ENCODE data around the gene CES2. TPM values are rescaled to one million over a fixed set of nuclear protein-coding genes. Genes with fewer than 3 reads are reported as not detected.
"Not testable (repeated sequence)": the region's sequence is repeated elsewhere in the genome, so short reads cannot be mapped to it uniquely, and the experiment has no call there.

The CES2 gene
- total RNA-seq, 4 donors from 2014 or later: 113 to 4,512 (median 3,000) TPM

- H3K27ac ChIP-seq: no peak overlapping the region
- H3K4me1 ChIP-seq: peaks cover 0 to 19% (median 1%) of the 10 kb centered on the region in 4 donors
- H3K27me3 ChIP-seq: no peaks in the 10 kb centered on the region
- no peaks in the 10 kb centered on the region for H3K9me3 ChIP-seq
- no peak for DNase-seq
- H3K4me3 ChIP-seq: no peak overlapping the region
- TF ChIP-seq CTCF (IDR thresholded peaks at IDR 0.05): no peak
- TF ChIP-seq POLR2A (IDR thresholded peaks at IDR 0.05): no peak
- peaks cover 0 to 14% (median 0%) of the 10 kb centered on the region in 3 donors for H3K36me3 ChIP-seq
Observed at GRCh38 chr16:66964049-66964448, 28.7 kb downstream of the CES2 start.

DNA sequence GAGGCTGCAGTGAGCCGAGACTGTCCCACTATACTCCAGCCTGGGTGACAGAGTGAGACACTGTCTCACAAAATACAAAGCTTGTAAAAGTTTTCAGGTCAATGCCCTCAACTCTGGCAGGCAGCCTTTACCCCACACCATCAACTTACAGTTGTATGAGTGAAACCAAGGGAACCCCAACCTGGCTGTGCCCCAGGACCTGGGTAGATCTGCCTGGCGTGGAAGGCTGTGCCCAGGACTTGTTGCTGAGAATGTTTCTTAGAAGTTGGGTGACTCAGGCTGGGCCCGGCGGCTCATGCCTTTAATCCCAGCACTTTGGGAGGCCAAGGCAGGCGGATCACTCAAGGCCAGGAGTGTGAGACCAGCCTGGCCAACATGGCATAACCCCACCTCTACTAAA is 33.5 kb downstream of the CES2 start:
- no peak for DNase-seq
- no peak overlapping the region for H3K4me3 ChIP-seq
- no peaks in the 10 kb centered on the region for H3K27me3 ChIP-seq
- H3K9me3 ChIP-seq: no peaks in the 10 kb centered on the region
- peaks cover 0 to under 1% (median 0%) of the 10 kb centered on the region in 4 donors for H3K4me1 ChIP-seq
- peaks cover 0 to 15% (median 0%) of the 10 kb centered on the region in 3 donors for H3K36me3 ChIP-seq
- no peak for TF ChIP-seq CTCF (IDR thresholded peaks at IDR 0.05)
- TF ChIP-seq POLR2A (IDR thresholded peaks at IDR 0.05): no peak
- H3K27ac ChIP-seq: no peak overlapping the region

DNA sequence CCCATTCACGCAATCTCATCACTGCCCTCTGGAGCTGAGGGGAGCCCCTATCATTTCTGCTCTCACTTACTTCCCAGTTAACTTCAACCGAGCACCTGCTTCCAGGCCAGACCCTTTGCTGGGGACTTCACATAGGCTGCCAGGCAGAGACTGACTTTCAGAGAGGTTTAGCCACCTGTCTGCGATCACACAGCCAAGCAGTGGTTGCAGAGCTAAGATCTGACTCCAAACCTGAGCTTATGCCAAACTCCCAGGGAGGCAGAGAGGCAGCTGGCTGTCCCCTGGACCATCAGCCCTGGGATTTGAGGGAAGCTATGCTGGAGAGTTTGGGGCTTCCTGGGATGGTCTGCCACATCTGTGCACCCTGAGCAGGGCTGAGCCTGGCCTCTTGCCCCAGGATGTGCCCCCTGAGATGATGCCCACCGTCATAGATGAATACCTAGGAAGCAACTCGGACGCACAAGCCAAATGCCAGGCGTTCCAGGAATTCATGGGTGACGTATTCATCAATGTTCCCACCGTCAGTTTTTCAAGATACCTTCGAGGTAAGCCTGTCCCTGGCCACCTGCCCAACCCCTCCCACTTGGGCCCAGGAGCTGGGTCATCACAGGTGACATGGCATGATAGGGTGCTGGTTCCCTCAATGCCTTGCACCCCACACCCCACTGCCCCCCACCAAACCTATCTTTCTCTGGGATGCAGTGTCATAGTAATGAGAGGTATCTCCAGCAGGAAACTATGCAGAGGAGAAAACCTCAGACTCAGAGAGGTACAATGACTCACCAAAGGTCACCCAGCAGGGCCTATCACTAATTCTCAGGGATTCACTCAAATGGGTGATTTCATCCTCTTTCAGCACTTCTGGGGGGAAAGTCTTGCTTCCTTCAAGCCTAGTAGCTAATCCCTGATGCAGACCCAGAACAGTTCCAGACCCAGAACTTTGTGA is 35.7 kb downstream of the CES2 start:
- no peaks in the 10 kb centered on the region for H3K9me3 ChIP-seq
- no peak overlapping the region for H3K27ac ChIP-seq
- H3K27me3 ChIP-seq: no peaks in the 10 kb centered on the region
- H3K4me1 ChIP-seq: no peaks in the 10 kb centered on the region
- no peak for DNase-seq
- TF ChIP-seq CTCF (IDR thresholded peaks at IDR 0.05): no peak
- no peak for TF ChIP-seq POLR2A (IDR thresholded peaks at IDR 0.05)
- H3K4me3 ChIP-seq: no peak overlapping the region
- H3K36me3 ChIP-seq: peaks cover 0 to 6% (median 0%) of the 10 kb centered on the region in 3 donors

GRCh38 chr16:66972983-66973382 is 37.7 kb downstream of the CES2 start:
- H3K27me3 ChIP-seq: no peaks in the 10 kb centered on the region
- TF ChIP-seq CTCF (IDR thresholded peaks at IDR 0.05): no peak
- no peak for TF ChIP-seq POLR2A (IDR thresholded peaks at IDR 0.05)
- no peak overlapping the region for H3K27ac ChIP-seq
- H3K4me3 ChIP-seq: no peak overlapping the region
- no peak for DNase-seq
- H3K36me3 ChIP-seq: peaks cover 0 to 6% (median 0%) of the 10 kb centered on the region in 3 donors
- H3K4me1 ChIP-seq: peaks cover 0 to 8% (median 0%) of the 10 kb centered on the region in 4 donors
- H3K9me3 ChIP-seq: no peaks in the 10 kb centered on the region

- H3K9me3 ChIP-seq: no peaks in the 10 kb centered on the region
- H3K4me1 ChIP-seq: peaks cover 0 to 8% (median 0%) of the 10 kb centered on the region in 4 donors
- no peaks in the 10 kb centered on the region for H3K27me3 ChIP-seq
- no peak overlapping the region for H3K4me3 ChIP-seq
- no peak for DNase-seq
- H3K27ac ChIP-seq: no peak overlapping the region
- TF ChIP-seq CTCF (IDR thresholded peaks at IDR 0.05): no peak
- peaks cover 0 to 4% (median 0%) of the 10 kb centered on the region in 3 donors for H3K36me3 ChIP-seq
Observed at GRCh38 chr16:66973716-66974115, 38.4 kb downstream of the CES2 start.

GRCh38 chr16:66974156-66974931 is 39.0 kb downstream of the CES2 start:
- H3K36me3 ChIP-seq, DNase-seq, H3K4me3 ChIP-seq, H3K4me1 ChIP-seq, H3K27ac ChIP-seq, H3K9me3 ChIP-seq, H3K27me3 ChIP-seq: not testable (repeated sequence)

DNA sequence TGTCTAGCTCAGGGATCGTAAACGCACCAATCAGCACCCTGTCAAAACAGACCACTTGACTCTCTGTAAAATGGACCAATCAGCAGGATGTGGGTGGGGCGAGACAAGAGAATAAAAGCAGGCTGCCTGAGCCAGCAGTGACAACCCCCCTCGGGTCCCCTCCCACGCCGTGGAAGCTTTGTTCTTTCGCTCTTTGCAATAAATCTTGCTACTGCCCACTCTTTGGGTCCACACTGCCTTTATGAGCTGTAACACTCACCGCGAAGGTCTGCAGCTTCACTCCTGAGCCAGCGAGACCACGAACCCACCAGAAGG is 39.6 kb downstream of the CES2 start:
- H3K4me3 ChIP-seq, H3K36me3 ChIP-seq, H3K4me1 ChIP-seq, H3K27me3 ChIP-seq, H3K27ac ChIP-seq, H3K9me3 ChIP-seq, DNase-seq: not testable (repeated sequence)

All from Peyer's patch (tissue), 4 donors.